Left cardiac atrium (tissue), 4 donors: Measurements from ENCODE around the gene ZNF124. TPM values are rescaled to one million over a fixed set of nuclear protein-coding genes. Genes with fewer than 3 reads are reported as not detected.
A peak's percentile ranks its signal among the peaks of the same experiment; 100 is the strongest.

Source experiments
- ATAC-seq, 2 donors: fragments of 200-7000 bp; cut with Tn5 transposase; one replicate each; pipeline ENCODE4 v1.9.1; 2020; ENCODE audit warnings: mild to moderate bottlenecking in 2 of 2, moderate library complexity in 2 of 2
- DNase-seq: peaks from one replicate; pipeline ENCODE4 v3.0.0-alpha.2; 2020
- intact Hi-C, 2 donors: fragments of 100-400 bp; cut with DNase I; formaldehyde crosslinking; loops; one replicate each; pipeline versions ENCODE4 v1.14.1 to v1.15.1; 2022 to 2023
- microRNA-seq, 2 donors: library from miRNA; unstranded; fragments of <30 nt; microRNA quantifications; one replicate each; pipeline ENCODE4 v1.2.0, GENCODE V29; 2020
- total RNA-seq, 2 donors: library from RNA; stranded (reverse); fragmentation: NEBNext Ultra II Directional; extraction: Animal tissue kit (Norgen Biotek cat#: 25700); gene quantifications; one replicate each; pipeline ENCODE4 v1.2.1, GENCODE V29; 2021
- donor health status: DM: no; HTN: yes; CAD: no.
- donor health status: DM: no; HTN: yes; CAD: no; lungs with severe emphysema.
- donor health status: DM: yes; HTN: yes; CAD: no.
- donor health status: Dilated cardiomyopathy.

Gene ZNF124
- total RNA-seq, 2 donors from 2014 or later, result 10.0 to 15.5 TPM

GRCh38 chr1:247115545-247115944 is 56.3 kb downstream of the ZNF124 start:
- no peak for DNase-seq
- intact Hi-C loops, result no loop called here
- ATAC-seq, result no peak

- ATAC-seq (no peak), DNase-seq (no peak)
- intact Hi-C loops, result no loop called here
These were observed 56.7 kb downstream of the ZNF124 start for GRCh38 chr1:247115141-247115510.

GRCh38 chr1:247114351-247115140 is 57.3 kb downstream of the ZNF124 start:
- intact Hi-C loops, result no loop called here
- DNase-seq (no peak), ATAC-seq (no peak)

GRCh38 chr1:247113733-247114271 is 58.0 kb downstream of the ZNF124 start:
- intact Hi-C loops, result no loop called here
- no peak for ATAC-seq
- DNase-seq, result no peak

GRCh38 chr1:247113094-247113497 is 58.7 kb downstream of the ZNF124 start:
- intact Hi-C loops, result no loop called here
- ATAC-seq (no peak), DNase-seq (no peak)

- no peak for ATAC-seq
- no peak for DNase-seq
- intact Hi-C loops, result no loop called here
These were observed 59.4 kb downstream of the ZNF124 start for GRCh38 chr1:247112479-247112781.

- DNase-seq (peak; percentile 78), ATAC-seq (peak; percentile 94 to 96)
- intact Hi-C loops, result no loop called here
These were observed 59.9 kb downstream of the ZNF124 start for GRCh38 chr1:247111700-247112478.

GRCh38 chr1:247111259-247111699 is 60.5 kb downstream of the ZNF124 start:
- DNase-seq (no peak), ATAC-seq (peak; percentile 44 to 49)
- intact Hi-C loops, result no loop called here

- peak in 1 of 2 donors; percentile 4 for ATAC-seq
- intact Hi-C loops, result no loop called here
These were observed 61.1 kb downstream of the ZNF124 start for GRCh38 chr1:247110627-247111258.

GRCh38 chr1:247107694-247108093 is 64.1 kb downstream of the ZNF124 start:
- intact Hi-C loops, result no loop called here
- no peak for ATAC-seq
- DNase-seq, result no peak

More at GRCh38 chr1:247110627-247111258, 61.1 kb downstream of the ZNF124 start:
- no peak for DNase-seq

- ATAC-seq, result no peak
- DNase-seq, result no peak
- intact Hi-C loops, result no loop called here
These were observed 65.9 kb downstream of the ZNF124 start for GRCh38 chr1:247105966-247106365.

Small RNA genes within 50 kb of the gene (microRNA-seq; reads per million reads assigned to microRNA genes)
- gene MIR3916, result 0 reads per million in 2 donors

Other genes starting within 250 kb of the ZNF124 start
- gene AHCTF1, start 240.1 kb downstream of the ZNF124 start, total RNA-seq, result 10 to 100 TPM; 20.0 to 23.6 TPM
- gene ZNF695, start 164.0 kb downstream of the ZNF124 start, total RNA-seq, result under 1 TPM; 0.12 to 0.26 TPM
- gene ZNF670, start 93.2 kb downstream of the ZNF124 start, total RNA-seq, result 1 to 10 TPM; 1.5 to 1.8 TPM
- 1 to 10 TPM; 5.1 TPM for gene ZNF669, start 67.7 kb downstream of the ZNF124 start, total RNA-seq
- not detected for gene VN1R5, start 84.1 kb upstream of the ZNF124 start, total RNA-seq
- 10 to 100 TPM; 12.2 to 16.4 TPM for gene ZNF496, start 159.8 kb upstream of the ZNF124 start, total RNA-seq
- 1 to 10 TPM in 1 of 2 donors, under 1 TPM in 1; 0.71 to 2.0 TPM for gene NLRP3, start 244.2 kb upstream of the ZNF124 start, total RNA-seq